ENCODE data around the gene ZFAND2B.
"Not testable (repeated sequence)": the region's sequence is repeated elsewhere in the genome, so short reads cannot be mapped to it uniquely, and the experiment has no call there.

Gene ZFAND2B

GRCh38 chr2:219252570-219252899 lies 46.0 kb downstream of the ZFAND2B start:
- no peak for DNase-seq

GRCh38 chr2:219252900-219253752 lies 46.5 kb downstream of the ZFAND2B start, which contains the start of gene TUBA4B:
Gene TUBA4B (plus strand): TSS chr2:219253243. CDS start chr2:219253408, 165 bp downstream.
- peak; percentile 33 for DNase-seq

DNA sequence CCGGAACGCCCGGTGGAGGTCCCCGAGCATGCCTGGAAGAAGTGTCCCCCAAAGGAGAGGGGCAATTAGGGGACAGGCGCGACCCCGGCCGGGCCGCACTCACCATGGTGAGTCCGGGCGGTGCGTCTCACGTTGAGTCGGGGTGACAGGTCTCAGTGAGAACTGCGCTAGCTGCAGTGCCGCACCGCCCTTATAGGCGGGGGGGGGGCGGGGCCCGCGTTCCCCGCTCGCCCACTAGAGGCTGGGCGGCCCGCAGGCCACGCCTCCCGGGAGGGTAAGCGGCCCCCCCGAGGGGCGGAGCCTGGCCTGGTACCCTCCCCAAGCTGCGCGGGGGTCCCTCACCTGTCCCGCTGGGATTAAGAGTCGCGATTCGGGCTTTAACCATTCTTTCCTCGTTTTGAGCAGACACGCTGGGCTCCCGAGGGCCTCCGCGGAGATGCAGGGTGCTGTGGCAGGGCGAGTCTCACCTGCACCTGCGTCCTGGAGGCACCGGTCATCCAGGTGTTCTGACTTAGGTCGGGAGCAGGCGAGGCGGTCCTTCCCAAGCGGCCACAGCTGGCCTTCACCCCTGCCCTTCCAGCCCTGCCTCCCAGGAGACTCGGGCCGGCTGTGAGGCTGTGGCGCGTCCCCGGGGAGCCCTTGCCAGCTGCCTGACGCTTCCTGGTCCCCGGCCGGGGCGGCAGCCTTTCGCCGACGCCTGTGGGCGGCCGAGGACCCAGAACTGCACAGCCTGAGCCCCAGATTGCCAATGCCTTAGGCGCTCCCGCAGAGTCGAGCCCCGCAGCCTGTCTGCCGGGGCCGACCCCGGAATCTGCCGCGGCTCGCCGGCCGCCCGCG lies 47.4 kb downstream of the ZFAND2B start, which contains the start of gene TUBA4A:
TSS of gene TUBA4A (minus strand) at position 166 of the 837 bp plus-strand sequence. CDS start at position 106, 60 bp downstream.
- DNase-seq = peak; percentile 84

- DNase-seq = peak; percentile 87
Observed at GRCh38 chr2:219254590-219255201, 48.1 kb downstream of the ZFAND2B start.

GRCh38 chr2:219258942-219259341 lies 52.4 kb downstream of the ZFAND2B start:
- not testable (repeated sequence) for DNase-seq
